ENCODE data around the gene SEMA4C.

DNA sequence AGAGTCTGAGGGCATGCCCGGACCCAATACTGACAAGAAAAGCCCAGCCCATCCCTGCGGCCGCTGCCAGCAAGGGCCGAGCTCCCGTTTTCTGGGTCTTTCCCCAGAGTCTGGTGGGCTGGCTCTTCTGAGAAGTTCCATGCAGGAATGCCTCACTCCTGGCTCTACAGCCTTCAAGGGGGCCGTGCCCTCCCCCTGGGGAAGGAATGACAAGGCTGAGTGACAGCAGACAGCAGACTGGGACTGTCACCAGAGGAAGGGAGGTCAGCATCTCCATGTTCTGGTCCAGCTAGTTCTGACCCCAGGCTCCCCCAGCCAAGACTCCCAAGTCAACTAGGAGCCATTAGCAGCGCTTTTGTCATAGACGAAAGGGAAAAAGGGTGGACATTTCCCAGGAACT lies 13.0 kb upstream of the SEMA4C start:
- TF ChIP-seq, protein P1, sequence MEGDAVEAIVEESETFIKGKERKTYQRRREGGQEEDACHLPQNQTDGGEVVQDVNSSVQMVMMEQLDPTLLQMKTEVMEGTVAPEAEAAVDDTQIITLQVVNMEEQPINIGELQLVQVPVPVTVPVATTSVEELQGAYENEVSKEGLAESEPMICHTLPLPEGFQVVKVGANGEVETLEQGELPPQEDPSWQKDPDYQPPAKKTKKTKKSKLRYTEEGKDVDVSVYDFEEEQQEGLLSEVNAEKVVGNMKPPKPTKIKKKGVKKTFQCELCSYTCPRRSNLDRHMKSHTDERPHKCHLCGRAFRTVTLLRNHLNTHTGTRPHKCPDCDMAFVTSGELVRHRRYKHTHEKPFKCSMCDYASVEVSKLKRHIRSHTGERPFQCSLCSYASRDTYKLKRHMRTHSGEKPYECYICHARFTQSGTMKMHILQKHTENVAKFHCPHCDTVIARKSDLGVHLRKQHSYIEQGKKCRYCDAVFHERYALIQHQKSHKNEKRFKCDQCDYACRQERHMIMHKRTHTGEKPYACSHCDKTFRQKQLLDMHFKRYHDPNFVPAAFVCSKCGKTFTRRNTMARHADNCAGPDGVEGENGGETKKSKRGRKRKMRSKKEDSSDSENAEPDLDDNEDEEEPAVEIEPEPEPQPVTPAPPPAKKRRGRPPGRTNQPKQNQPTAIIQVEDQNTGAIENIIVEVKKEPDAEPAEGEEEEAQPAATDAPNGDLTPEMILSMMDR (IDR thresholded peaks at IDR 0.05; ENCODE audit: low read depth, low read length), result no peak
- no peak for TF ChIP-seq EZH2phosphoT487 (IDR thresholded peaks at IDR 0.05; ENCODE audit: low read depth)

Data from OCI-LY3 (cell line).